GM19193 (cell line): Measurements from ENCODE around the gene MIA.

Experiments used
- POLR2A ChIP-seq: IDR thresholded peaks from 4 replicates; pipeline ENCODE4 v1.6.1; 2011; ENCODE audit not compliant: insufficient read depth, insufficient read length; ENCODE audit errors: extremely low read depth

MIA gene

GRCh38 chr19:40805258-40805868 is 30.0 kb downstream of the MIA start:
- TF ChIP-seq POLR2A: no peak

DNA sequence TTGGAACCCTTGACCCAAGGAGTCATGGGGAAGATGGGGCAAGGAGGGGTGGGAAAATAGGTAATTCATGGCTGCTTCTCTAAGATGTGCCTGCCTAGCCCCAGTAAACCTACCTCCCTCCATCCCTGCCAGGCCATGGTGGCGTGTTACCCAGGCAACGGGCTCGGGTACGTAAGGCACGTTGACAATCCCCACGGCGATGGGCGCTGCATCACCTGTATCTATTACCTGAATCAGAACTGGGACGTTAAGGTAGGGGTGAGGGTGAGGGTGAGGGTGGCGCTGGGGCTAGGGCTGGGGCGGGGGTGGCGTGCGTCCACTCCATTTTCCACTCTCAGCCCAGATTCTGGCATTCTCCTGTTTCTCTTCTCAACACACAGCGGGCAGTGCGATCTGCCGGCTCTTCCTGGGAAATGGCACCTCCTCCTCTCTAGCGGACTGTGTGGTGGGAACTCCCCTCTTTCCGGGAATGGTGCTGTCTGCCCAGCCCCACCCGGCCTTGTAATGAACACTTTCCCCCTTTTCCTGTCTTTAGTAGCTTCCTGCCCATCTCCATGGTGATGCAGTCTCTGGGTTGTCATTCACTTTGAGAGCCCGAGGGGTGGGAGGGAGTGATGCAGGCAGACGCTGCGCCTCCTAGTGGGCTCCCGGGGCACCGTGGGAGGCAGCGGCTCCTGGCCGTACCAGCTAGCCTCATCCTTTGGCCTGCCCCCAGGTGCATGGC is 31.3 kb downstream of the MIA start:
- no peak for TF ChIP-seq POLR2A

GRCh38 chr19:40807147-40808020 is 32.1 kb downstream of the MIA start:
- no peak for TF ChIP-seq POLR2A

- TF ChIP-seq POLR2A: no peak
Observed at GRCh38 chr19:40808021-40808325, 32.7 kb downstream of the MIA start.

DNA sequence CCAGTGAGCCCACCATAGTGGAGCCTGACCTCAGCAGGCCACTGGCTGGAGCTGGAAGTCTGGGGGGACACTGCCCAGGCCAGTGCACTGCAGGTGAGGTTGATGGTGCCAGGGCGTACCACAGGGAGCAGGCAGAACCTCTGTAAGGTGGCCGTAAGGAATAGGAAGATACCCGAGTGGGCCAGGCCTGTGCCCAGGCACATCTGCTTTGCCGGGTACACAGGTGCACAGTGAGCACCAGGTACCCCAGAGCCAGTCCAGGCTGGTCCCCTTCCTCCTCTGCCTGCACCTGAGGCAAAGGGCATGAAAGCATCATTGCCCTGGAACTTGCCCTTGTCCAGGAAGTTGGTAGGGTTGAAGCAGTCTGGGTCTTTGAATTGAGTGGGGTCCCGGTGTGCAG is 33.2 kb downstream of the MIA start:
- TF ChIP-seq POLR2A: no peak

DNA sequence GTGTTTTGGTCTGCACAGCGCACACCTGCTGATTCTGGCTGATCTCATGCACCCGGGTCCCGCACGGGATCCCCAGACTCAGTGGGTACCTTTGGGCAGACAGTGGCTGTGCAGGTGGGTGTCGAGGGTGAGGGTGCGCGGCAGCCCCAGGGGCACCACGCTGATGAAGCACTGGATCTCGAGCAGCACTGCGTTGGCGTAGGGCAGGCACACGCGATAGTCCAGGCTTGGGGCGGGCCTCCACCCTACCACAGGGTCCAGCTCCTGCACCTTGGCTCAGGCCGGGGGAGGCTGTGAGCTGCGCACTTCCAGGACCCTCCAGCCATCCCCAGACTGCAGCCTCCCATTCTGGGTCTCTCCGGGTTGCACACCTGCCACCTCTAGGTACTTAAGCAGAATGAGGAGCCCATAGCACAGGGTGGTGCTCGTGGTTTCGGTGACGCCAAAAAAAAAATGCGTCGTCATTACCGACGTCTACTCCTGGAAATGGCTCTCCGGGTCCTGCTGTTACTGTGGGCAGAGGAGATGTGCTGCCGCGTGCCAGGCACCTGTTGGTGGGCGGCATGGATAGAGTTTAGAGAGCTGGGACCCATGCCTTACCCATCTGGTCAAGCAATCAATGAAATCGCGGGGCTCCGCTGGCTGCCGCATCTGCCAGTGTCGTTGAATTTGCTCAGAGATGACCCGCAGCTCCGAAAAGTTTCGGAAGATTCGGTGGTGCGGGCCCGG is 34.2 kb downstream of the MIA start:
- TF ChIP-seq POLR2A: no peak

- no peak for TF ChIP-seq POLR2A
Observed at GRCh38 chr19:40810160-40810559, 34.8 kb downstream of the MIA start.

GRCh38 chr19:40810649-40811408 is 35.5 kb downstream of the MIA start:
- peak; percentile 8 for TF ChIP-seq POLR2A

GRCh38 chr19:40811478-40812341 is 36.4 kb downstream of the MIA start:
- TF ChIP-seq POLR2A: no peak

- TF ChIP-seq POLR2A: no peak
Observed at GRCh38 chr19:40813182-40813581, 37.9 kb downstream of the MIA start.

DNA sequence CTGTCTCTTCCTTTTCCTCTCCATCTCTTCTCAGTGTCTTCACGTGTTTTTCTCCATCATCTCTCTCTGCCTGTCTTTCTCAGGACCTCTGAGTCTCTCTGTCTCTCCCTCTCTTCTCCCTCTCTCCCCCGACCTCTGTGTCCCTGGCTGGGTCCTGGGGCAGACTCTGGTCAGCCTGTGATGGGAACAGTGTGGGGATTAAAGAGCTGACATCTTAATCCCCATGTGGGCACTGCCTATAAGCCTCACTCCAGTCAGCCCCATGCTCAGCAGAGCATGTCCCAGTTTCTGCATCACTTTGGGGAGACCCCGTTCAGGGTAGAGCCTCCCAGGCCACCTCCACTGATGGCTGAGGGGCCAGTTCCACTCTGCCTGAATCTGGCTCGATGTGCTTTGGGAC is 39.9 kb downstream of the MIA start:
- no peak for TF ChIP-seq POLR2A

- no peak for TF ChIP-seq POLR2A
Observed at GRCh38 chr19:40822161-40822560, 46.8 kb downstream of the MIA start.
